Breast epithelium (tissue), 3 donors: Measurements from ENCODE around the gene CCDC102A.

Experiments
- CTCF ChIP-seq, 3 donors: fragments of 450-650 bp; IDR thresholded peaks; one replicate each; pipeline ENCODE4 v1.5.1; 2016 to 2017; ENCODE audit warnings: antibody characterized with exemption in 3 of 3, mild to moderate bottlenecking in 3 of 3, moderate library complexity in 3 of 3
- POLR2A ChIP-seq: fragments of 450-650 bp; IDR thresholded peaks from one replicate; pipeline ENCODE4 v1.6.1; 2016; ENCODE audit warnings: antibody characterized with exemption, mild to moderate bottlenecking, moderate library complexity

GRCh38 chr16:57535680-57536305, 578 bp downstream of the CCDC102A start:
- peak in 1 of 3 donors; percentile 12 for TF ChIP-seq CTCF (IDR thresholded peaks at IDR 0.05)
- no peak for TF ChIP-seq POLR2A
